ENCODE data around the gene CASTOR1.

- TF ChIP-seq CTCF (IDR thresholded peaks at IDR 0.05) = no peak
- no peak for TF ChIP-seq FOXJ3 (CRISPR knock-in tag; IDR thresholded peaks at IDR 0.05; ENCODE audit: borderline replicate concordance)
- TF ChIP-seq NR3C1 (CRISPR knock-in tag; conservative IDR thresholded peaks at IDR 0.05; ENCODE audit: low read depth) = no peak
- TF ChIP-seq ATF6 (CRISPR knock-in tag; IDR thresholded peaks at IDR 0.05) = no peak
- TF ChIP-seq GABPB1 (CRISPR knock-in tag; IDR thresholded peaks at IDR 0.05) = no peak
- no peak for TF ChIP-seq ZNF317 (CRISPR knock-in tag; IDR thresholded peaks at IDR 0.05; ENCODE audit: borderline replicate concordance, low read depth)
- TF ChIP-seq ESRRA (CRISPR knock-in tag; IDR thresholded peaks at IDR 0.05; ENCODE audit: borderline replicate concordance) = no peak
- TF ChIP-seq PRDM15 (CRISPR knock-in tag; IDR thresholded peaks at IDR 0.05) = no peak
- no peak for TF ChIP-seq NR2C2 (CRISPR knock-in tag; IDR thresholded peaks at IDR 0.05)
- no peak for TF ChIP-seq HMGXB4 (CRISPR knock-in tag; IDR thresholded peaks at IDR 0.05)
- TF ChIP-seq IRF2 (CRISPR knock-in tag; IDR thresholded peaks at IDR 0.05; ENCODE audit: borderline replicate concordance, low read depth) = no peak
Measured at GRCh38 chr22:30254314-30254713, 35.0 kb downstream of the CASTOR1 start.
